SH-SY5Y (cell line): Measurements from ENCODE around the gene ATL3.

Source experiments
- GATA2 ChIP-seq: IDR thresholded peaks from 2 replicates; pipeline ENCODE4 v1.6.1; 2011; ENCODE audit warnings: mild to moderate bottlenecking, low read depth, low read length
- GATA3 ChIP-seq: IDR thresholded peaks from 2 replicates; pipeline ENCODE4 v1.6.1; 2011; ENCODE audit warnings: low read depth, mild to moderate bottlenecking, low read length, moderate library complexity

DNA sequence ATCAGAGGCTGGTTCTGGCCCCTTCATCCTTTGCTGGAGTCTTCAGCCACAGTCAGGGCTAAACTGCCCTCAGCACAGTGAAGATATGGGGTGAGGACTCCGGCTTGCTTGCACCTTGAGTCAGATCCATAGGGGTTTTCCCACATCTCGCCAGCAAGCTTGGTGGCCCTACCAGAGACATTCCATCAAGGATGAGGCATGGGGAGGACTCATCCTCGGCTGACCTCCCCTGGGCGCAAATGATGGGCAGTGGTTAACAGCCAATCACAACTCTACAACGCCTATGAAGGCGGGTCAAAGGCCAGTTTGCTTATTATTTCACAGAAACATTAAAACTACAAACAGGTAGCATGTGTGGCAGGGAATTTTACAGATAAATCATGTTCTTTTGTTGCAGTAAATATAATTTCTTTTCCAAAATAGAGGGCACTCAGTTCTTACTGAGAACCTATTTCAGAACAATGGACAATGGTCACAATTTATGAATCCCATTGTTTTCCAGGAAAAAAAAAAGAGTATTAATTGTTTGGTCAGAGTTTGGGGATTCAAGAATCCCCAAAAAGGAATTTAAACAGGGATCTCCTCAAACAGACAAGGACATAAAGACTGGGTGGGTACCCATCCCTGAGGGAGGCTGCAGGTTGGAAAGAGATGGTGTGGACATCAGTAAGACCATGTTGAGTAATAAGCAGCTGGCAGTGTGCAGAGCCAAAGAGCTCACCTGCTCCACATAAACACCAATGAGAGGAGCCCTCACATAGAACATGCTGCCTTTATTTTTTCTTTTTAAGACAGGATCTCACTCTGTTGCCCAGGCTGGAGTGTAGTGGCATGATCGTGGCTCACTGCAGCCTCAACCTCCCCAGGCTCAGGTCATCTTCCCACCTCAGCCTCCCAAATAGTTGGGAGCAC, 71.7 kb downstream of the ATL3 start:
- TF ChIP-seq GATA2 (no peak), GATA3 (no peak)
